ENCODE data around the gene SORCS1.

The SORCS1 gene

DNA sequence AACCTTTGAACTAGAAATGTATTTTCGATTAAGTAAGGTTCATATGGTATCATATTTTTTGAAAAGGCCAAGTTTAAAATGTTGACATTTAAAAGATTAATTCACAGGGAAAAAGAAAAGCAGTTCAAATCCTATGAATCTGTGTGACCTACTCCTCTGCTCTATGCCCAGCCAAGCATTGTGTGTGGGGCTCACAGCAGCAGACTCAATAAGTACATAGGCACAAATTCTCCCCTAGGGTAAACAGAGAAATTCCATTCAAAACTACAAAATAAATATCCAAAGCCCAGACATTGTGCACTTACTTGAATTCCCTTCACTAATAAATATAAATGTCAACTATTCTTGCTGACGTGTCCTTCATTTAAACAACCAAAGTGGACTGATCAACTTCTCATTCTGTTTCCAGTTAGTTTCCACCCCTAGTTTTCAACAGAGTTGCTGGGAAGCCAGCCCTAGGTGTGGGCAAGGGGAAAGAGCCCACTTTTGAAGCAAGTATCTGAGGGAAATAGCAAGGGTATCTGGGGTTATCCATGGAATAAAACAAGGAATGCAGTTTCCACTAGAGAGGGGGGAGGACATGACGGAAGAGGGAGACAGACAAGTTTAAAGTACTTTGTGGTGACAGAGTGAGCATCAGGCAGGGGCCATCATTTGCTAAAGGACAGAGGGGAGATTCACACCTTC is 533.3 kb downstream of the SORCS1 start:
- TF ChIP-seq, protein P1, sequence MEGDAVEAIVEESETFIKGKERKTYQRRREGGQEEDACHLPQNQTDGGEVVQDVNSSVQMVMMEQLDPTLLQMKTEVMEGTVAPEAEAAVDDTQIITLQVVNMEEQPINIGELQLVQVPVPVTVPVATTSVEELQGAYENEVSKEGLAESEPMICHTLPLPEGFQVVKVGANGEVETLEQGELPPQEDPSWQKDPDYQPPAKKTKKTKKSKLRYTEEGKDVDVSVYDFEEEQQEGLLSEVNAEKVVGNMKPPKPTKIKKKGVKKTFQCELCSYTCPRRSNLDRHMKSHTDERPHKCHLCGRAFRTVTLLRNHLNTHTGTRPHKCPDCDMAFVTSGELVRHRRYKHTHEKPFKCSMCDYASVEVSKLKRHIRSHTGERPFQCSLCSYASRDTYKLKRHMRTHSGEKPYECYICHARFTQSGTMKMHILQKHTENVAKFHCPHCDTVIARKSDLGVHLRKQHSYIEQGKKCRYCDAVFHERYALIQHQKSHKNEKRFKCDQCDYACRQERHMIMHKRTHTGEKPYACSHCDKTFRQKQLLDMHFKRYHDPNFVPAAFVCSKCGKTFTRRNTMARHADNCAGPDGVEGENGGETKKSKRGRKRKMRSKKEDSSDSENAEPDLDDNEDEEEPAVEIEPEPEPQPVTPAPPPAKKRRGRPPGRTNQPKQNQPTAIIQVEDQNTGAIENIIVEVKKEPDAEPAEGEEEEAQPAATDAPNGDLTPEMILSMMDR (IDR thresholded peaks at IDR 0.05; ENCODE audit: low read depth, low read length, missing control alignments): no peak
- DNase-seq (ENCODE audit: extremely low read depth, low read depth): no peak
- H3K4me3 ChIP-seq (replicated peaks; ENCODE audit: low read depth, low read length): no peak overlapping the region

DNA sequence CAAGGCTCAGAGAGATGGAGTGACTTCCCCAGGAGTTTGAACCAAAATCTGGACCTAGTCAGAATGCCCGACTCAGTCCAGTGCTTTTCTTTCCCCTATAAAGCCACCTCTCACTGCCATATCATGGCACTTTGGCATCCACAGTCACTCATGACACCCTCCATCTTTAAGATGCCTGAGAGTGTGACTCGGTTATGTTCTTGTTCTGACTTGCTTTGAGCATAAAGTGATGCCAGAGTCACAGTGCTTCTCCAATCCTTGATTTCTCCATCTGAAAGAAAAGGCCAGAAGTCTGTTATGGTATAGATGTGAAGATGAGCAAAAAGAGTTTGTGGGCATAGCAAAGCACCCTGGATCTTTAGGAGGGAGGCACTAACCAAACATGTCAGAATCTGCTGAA is 538.1 kb downstream of the SORCS1 start:
- no peak for DNase-seq (ENCODE audit: extremely low read depth, low read depth)
- no peak overlapping the region for H3K4me3 ChIP-seq (replicated peaks; ENCODE audit: low read depth, low read length)
- TF ChIP-seq, protein P1 (IDR thresholded peaks at IDR 0.05; ENCODE audit: low read depth, low read length, missing control alignments): no peak

DNA sequence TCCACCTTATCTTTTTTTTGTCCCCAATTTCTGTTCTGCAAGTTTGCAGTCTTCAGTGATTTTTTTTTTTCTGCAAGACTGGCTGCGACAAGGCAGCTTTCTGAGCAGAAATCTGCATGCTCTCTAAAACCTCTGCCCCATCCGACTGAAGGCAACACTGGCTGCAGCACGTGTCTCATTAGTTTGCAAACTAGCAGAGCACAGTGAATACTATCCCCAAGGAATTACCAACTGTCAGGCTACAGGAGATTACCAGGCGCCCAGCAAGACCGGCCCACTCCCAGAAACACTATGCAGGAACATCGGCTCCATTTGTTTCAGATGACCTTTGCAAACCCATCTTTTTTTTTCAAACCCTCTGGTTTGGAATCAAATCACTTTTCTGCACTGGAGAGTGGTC is 538.8 kb downstream of the SORCS1 start:
- TF ChIP-seq, protein P1 (IDR thresholded peaks at IDR 0.05; ENCODE audit: low read depth, low read length, missing control alignments): no peak
- no peak overlapping the region for H3K4me3 ChIP-seq (replicated peaks; ENCODE audit: low read depth, low read length)
- no peak for DNase-seq (ENCODE audit: extremely low read depth, low read depth)

DNA sequence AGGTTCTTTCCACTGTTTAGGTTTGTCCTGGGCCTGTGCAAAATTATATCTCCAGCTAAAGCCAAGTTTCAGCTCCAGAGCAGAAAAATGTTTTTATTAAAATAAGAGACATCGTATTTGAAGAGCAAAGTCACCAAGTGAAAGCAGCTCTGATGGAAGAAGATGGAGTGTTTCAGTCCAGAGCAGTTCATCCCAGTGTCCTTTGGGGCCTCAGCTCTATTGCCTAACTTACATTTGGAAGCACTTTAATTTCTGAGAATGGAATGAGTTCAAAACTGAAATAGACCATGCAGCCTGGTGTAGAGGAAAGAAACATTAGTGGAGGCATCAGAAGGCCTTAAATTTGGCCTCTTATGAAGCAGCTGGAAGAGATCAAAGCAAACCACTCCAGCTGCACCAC is 545.2 kb downstream of the SORCS1 start:
- TF ChIP-seq, protein P1 (IDR thresholded peaks at IDR 0.05; ENCODE audit: low read depth, low read length, missing control alignments): no peak
- H3K4me3 ChIP-seq (replicated peaks; ENCODE audit: low read depth, low read length): no peak overlapping the region
- no peak for DNase-seq (ENCODE audit: extremely low read depth, low read depth)

DNA sequence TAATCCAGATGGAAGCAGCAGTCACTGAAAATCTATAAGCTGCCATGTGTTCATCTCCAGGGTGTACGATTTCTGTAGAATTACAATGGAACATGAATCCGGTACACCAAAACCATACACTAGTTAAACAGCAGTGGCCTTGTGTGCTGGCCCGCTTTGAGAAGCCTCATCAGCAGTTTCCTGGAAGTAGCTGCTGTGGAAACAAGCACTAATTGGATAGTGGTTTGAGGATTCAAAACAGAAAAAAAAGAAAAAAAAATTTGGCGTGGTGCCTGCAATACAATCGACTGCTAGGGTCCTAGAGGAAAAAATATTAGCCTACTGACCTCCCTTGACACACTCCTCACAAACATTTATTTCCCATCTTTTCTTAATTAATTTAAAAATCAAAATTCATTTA is 545.9 kb downstream of the SORCS1 start:
- H3K4me3 ChIP-seq (replicated peaks; ENCODE audit: low read depth, low read length): no peak overlapping the region
- DNase-seq (ENCODE audit: extremely low read depth, low read depth): no peak
- TF ChIP-seq, protein P1 (IDR thresholded peaks at IDR 0.05; ENCODE audit: low read depth, low read length, missing control alignments): no peak

DNA sequence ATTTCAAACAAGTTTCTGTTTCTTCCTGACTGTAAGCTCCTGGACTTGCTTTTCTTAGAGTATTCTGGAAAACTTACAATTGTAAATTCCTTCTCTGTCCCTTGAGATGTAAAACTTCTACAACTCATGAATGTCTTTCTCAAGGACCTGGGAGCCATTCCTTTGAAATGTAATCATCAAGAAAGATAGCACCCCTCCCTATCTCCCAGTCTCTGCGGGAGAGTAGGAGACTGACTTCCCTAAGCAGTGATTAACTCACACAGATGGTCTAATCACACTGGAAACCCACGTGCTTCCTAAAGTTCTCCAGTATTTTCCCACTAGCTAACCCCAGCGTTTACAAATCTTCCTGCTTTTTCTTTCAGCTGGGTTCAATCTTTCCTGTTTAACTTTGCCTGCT is 549.4 kb downstream of the SORCS1 start:
- TF ChIP-seq, protein P1 (IDR thresholded peaks at IDR 0.05; ENCODE audit: low read depth, low read length, missing control alignments): no peak
- H3K4me3 ChIP-seq (replicated peaks; ENCODE audit: low read depth, low read length): no peak overlapping the region
- DNase-seq (ENCODE audit: extremely low read depth, low read depth): no peak

DNA sequence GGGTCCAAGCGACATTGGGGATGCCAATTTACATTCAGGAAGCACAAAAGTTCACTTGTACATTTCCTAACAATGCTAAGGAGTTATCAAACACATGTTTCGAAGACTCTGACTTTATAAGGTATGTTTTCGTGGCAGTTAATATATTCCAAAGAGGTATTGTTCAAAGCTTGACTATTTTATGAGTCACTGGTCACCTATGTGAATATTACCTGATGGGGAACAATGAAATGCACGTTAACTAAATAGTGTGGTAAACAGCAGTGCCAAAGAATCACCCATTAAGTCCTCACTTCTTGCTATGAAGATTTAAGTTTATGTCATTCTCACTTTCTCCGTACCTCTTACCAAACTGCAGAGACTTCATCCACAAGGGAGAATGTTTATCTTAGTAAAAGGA is 550.2 kb downstream of the SORCS1 start:
- no peak overlapping the region for H3K4me3 ChIP-seq (replicated peaks; ENCODE audit: low read depth, low read length)
- TF ChIP-seq, protein P1 (IDR thresholded peaks at IDR 0.05; ENCODE audit: low read depth, low read length, missing control alignments): no peak
- DNase-seq (ENCODE audit: extremely low read depth, low read depth): no peak
